HT-29 (cell line): ENCODE results near the gene SRSF8. TPM values are rescaled to one million over a fixed set of nuclear protein-coding genes. Genes with fewer than 3 reads are reported as not detected.
"Not testable (repeated sequence)": the region's sequence is repeated elsewhere in the genome, so short reads cannot be mapped to it uniquely, and the experiment has no call there.

Source experiments
- DNase-seq: peaks from one replicate; pipeline ENCODE4 v3.0.0-alpha.2; 2015; ENCODE audit warnings: low spot score
- total RNA-seq: library from RNA; depleted of rRNA; stranded (reverse); fragments of >200 nt; shearing (Covaris generic); gene quantifications from 2 replicates; pipeline ENCODE4 v1.2.3, GENCODE V29; 2014

Gene SRSF8
- total RNA-seq, 1 experiment from 2014 or later, result 20.2 TPM

GRCh38 chr11:95095858-95096587 lies 29.3 kb downstream of the SRSF8 start:
- no peak for DNase-seq

DNA sequence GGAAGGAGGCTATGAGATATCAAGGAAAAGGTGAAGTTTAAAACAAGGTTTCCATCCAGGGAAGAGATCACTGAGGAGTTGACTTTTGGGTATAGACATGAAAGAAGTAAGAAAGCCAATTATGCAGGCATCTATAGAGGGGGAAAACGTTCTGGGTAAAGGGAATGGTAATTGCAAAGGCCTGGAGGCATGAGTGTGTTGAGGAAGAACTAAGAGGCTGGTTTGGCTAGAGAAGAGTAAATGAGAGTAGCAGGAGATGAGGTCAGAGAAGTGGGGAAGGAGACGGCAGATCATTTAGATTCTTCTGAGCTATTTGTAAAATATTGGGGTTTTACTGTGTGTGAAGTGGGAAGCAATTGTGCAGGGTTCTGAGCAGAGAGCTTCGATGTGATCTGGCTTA lies 30.5 kb downstream of the SRSF8 start:
- no peak for DNase-seq

- no peak for DNase-seq
Measured at GRCh38 chr11:95098826-95099225, 32.1 kb downstream of the SRSF8 start.

- no peak for DNase-seq
Measured at GRCh38 chr11:95100191-95100648, 33.5 kb downstream of the SRSF8 start.

GRCh38 chr11:95100856-95101507 lies 34.3 kb downstream of the SRSF8 start:
- DNase-seq, result no peak

DNA sequence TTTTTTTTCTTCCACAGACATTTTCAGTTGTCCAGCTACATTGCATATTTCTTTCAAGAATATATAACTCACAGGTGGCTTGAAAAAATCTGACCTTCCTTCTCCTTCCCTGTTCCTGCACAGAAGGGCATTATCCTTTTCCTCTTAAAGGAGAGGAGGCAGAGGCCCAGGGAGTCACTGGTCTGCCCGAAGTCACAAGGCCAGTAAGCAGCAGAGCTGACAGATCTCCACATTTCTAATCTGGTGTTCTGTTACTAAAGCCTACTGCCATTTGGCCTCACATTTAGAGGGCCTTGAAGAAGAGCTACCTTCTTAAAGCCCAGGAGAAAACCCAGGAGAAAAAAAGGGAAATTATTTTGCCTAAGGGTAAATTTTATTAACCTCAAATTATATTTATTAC lies 35.2 kb downstream of the SRSF8 start:
- DNase-seq, result no peak

GRCh38 chr11:95102733-95103132 lies 36.0 kb downstream of the SRSF8 start:
- DNase-seq, result no peak

GRCh38 chr11:95103701-95104100 lies 37.0 kb downstream of the SRSF8 start:
- DNase-seq, result no peak

DNA sequence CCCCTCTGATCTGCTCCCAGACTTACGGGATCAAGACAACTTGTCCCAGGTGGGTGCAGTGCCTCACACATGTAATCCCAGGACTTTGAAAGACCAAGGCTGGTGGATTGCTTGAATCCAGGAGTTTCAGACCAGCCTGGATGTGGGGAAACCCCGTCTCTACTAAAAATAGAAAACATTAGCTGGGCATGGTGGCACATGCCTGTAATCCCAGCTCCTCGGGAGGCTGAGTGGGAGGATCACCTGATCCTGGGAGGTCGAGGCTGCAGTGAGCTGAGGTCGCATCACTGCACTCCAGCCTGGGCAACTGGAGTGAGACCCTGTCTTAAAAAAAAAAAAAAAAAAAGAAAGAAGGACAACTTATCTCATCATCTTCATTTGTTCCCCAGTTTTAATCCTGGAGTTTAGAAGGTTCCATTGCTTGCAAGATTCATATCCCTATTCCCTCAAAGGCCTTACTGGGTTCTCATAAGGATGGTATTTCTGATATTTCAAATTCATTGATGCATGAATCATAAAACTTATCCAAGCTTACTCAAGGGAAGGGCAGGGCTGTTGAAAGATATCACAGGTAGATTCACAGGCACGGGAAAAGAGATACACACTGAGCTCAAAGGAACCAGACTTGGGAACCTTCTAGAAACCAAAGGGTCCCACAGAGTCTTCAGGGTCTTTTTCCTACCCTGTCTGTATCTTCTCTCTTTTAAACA lies 37.6 kb downstream of the SRSF8 start:
- no peak for DNase-seq

GRCh38 chr11:95104856-95105255 lies 38.1 kb downstream of the SRSF8 start:
- no peak for DNase-seq

DNA sequence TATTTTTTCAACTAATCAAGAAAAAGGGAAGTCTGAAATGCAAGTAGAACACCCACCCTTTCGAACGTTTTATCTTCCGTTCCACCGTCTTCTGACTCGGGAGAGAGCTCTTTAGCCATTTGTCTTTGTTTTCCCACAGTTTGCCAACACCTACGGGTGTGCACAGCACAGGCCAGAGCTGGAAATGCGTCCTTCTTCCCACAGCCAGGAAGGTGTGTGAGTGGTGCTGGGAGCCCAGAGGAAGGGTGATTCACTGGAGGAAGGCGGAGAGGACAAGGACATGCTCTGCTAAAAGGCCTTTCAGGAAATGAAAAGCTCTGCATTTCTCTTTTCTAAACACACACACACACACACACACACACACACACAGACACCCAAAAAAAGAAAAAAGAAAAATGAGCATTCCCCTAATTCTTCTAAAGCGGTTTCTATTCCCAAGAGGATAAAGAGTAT lies 41.5 kb downstream of the SRSF8 start:
- peak; percentile 74 for DNase-seq

DNA sequence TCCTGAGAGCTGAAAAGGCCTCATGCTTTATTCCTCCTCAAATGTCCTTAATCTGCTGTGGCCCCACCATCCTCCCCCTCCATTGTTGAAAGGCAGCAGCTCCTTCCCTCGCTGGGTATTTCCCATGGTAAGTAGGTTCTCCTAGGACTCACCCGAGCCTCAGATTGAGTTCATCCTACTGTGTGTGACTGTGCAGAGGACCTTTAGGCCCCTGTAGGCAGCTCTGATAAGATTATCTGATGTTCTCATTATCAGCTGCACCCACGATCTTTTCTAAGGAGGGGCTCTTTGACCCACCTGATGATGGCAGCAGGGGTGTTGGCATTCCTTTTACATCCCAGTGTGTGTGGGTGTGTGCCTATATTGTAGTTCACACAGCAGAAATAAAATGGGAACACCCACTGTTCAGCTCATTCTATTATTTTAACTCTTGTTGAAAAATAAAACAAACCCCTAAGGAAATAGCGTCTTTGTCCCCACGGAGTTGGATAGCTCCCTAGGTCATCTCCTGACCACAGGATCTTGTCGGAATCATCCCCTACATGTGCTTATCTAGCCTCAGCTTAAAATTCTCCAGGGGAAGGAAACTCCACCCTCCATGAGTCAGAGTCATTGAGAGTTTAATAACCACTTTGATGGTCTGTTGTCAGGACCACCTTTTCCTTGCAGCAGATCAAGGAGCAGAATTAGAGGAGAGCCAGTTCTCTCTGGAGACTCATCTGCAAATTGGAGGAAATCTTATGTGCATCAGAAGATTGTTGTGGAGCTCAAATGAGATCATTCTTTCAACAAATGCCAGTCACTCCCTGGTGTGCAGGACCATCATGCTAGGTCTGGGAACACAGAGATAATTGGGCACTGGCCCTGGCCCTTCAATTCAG lies 42.2 kb downstream of the SRSF8 start:
- DNase-seq, result no peak

DNA sequence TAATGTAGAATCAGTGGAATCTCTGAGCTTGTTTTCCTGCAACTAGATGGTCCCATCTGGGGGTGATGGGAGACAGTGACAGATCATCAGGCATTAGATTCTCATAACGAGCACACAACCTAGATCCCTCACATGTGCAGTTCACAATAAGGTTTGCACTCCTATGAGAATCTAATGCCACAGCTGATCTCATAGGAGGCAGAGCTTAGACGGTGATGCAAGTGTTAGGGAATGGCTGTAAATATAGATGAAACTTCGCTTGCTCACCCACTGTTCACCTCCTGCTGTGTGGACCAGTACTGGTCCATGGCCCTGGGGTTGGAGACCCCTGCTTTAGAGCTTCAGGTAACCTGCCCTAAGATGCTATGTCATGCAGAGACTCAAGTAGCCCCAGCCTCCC lies 44.8 kb downstream of the SRSF8 start:
- DNase-seq, result not testable (repeated sequence)

GRCh38 chr11:95111923-95112540 lies 45.3 kb downstream of the SRSF8 start:
- DNase-seq, result no peak

DNA sequence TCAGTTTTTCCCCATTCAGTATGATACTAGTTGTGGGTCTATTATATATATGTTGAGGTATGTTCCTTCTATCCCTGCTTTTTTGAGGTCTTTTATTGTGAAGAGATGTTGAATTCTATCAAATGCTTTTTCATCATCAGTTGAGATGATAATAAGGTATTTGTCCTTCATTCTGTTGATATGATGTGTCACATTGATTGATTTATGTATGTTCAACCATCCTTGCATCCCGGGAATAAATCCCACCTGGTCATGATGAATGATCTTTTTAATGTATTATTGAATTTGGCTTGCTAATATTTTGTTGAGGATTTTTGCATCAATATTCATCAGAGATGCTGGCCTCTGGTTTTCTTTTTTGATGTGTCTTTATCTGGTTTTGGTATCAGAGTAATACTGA lies 48.9 kb downstream of the SRSF8 start:
- DNase-seq, result no peak

GRCh38 chr11:95119361-95120060 lies 52.8 kb downstream of the SRSF8 start:
- no peak for DNase-seq
